RWPE2 (cell line): Measurements from ENCODE around the gene TIGD6.
A peak's percentile ranks its signal among the peaks of the same experiment; 100 is the strongest.

ENCODE experiments used
- ATAC-seq: fragments of 200-7000 bp; cut with Tn5 transposase; 3 replicates; pipeline ENCODE4 v1.9.1; 2021; ENCODE audit warnings: low read depth
- DNase-seq: peaks from one replicate; pipeline ENCODE4 v3.0.0-alpha.2; 2020; ENCODE audit warnings: low spot score
- H3K27ac ChIP-seq: fragments of 450-650 bp; 2 replicates; pipeline ENCODE4 v1.5.1; 2017; ENCODE audit warnings: mild to moderate bottlenecking; ENCODE audit not compliant: poor library complexity, severe bottlenecking
- H3K27me3 ChIP-seq: fragments of 250-450 bp; sonication (Bioruptor Pico); 2 replicates; pipeline ENCODE4 v1.5.1; 2021; ENCODE audit warnings: mild to moderate bottlenecking, moderate library complexity; ENCODE audit not compliant: insufficient read depth, poor library complexity, severe bottlenecking
- H3K36me3 ChIP-seq: fragments of 250-450 bp; sonication (Bioruptor Pico); 2 replicates; pipeline ENCODE4 v1.5.1; 2020; ENCODE audit warnings: low read depth, mild to moderate bottlenecking, moderate library complexity
- H3K4me1 ChIP-seq: fragments of 250-450 bp; sonication (Bioruptor Pico); 2 replicates; pipeline ENCODE4 v1.5.1; 2021; ENCODE audit warnings: mild to moderate bottlenecking, moderate library complexity; ENCODE audit not compliant: insufficient read depth, poor library complexity, severe bottlenecking
- H3K4me3 ChIP-seq: fragments of 250-450 bp; sonication (Bioruptor Pico); 2 replicates; pipeline ENCODE4 v1.5.1; 2021; ENCODE audit warnings: mild to moderate bottlenecking, moderate library complexity; ENCODE audit not compliant: severe bottlenecking
- H3K9me3 ChIP-seq: fragments of 250-450 bp; sonication (Bioruptor Pico); 2 replicates; pipeline ENCODE4 v1.5.1; 2021; ENCODE audit warnings: mild to moderate bottlenecking, moderate library complexity; ENCODE audit not compliant: severe bottlenecking
- TF ChIP-seq, protein P1 (sequence below): fragments of 450-650 bp; IDR thresholded peaks from one replicate; pipeline ENCODE4 v1.5.1; 2017; ENCODE audit warnings: mild to moderate bottlenecking, moderate library complexity; ENCODE audit not compliant: poor library complexity, severe bottlenecking

TIGD6 gene

GRCh38 chr5:150043657-150044328 lies 43.3 kb upstream of the TIGD6 start:
- ATAC-seq (peak; percentile 21), DNase-seq (no peak)
- Histone ChIP-seq H3K4me3 (no peak overlapping the region), H3K9me3 (no peaks in the 10 kb centered on the region), H3K27me3 (no peaks in the 10 kb centered on the region), H3K27ac (peak overlapping the region; percentile 74), H3K4me1 (peaks cover 16% of the 10 kb centered on the region), H3K36me3 (peaks cover 98% of the 10 kb centered on the region)
- TF ChIP-seq, protein P1, sequence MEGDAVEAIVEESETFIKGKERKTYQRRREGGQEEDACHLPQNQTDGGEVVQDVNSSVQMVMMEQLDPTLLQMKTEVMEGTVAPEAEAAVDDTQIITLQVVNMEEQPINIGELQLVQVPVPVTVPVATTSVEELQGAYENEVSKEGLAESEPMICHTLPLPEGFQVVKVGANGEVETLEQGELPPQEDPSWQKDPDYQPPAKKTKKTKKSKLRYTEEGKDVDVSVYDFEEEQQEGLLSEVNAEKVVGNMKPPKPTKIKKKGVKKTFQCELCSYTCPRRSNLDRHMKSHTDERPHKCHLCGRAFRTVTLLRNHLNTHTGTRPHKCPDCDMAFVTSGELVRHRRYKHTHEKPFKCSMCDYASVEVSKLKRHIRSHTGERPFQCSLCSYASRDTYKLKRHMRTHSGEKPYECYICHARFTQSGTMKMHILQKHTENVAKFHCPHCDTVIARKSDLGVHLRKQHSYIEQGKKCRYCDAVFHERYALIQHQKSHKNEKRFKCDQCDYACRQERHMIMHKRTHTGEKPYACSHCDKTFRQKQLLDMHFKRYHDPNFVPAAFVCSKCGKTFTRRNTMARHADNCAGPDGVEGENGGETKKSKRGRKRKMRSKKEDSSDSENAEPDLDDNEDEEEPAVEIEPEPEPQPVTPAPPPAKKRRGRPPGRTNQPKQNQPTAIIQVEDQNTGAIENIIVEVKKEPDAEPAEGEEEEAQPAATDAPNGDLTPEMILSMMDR, result no peak

- H3K36me3 ChIP-seq, result peaks cover 98% of the 10 kb centered on the region
- TF ChIP-seq, protein P1, result no peak
- H3K27me3 ChIP-seq, result no peaks in the 10 kb centered on the region
- no peak overlapping the region for H3K27ac ChIP-seq
- ATAC-seq (no peak), DNase-seq (no peak)
- H3K4me3 ChIP-seq, result no peak overlapping the region
- H3K9me3 ChIP-seq, result no peaks in the 10 kb centered on the region
- H3K4me1 ChIP-seq, result peaks cover 16% of the 10 kb centered on the region
Measured at GRCh38 chr5:150042459-150042858, 42.0 kb upstream of the TIGD6 start.

DNA sequence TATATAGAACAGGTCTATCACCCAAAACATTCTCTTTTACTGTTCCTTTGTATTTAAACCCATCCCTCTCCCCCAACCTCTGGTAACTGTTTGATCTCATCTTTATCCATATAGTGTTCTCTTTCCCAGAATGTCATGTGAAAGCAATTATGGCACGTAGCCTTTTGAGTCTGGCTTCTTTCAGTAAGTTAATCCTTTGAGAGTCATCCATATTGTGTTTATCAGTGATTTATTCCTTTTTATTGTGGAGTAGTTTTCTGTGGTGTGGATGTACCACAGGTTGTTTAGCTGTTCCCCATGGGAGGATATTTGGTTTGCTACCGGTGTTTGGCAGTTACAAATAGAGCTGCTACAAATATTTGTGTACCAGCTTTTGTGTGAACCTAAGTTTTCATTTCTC lies 38.1 kb upstream of the TIGD6 start:
- peaks cover 96% of the 10 kb centered on the region for H3K36me3 ChIP-seq
- ATAC-seq, result no peak

DNA sequence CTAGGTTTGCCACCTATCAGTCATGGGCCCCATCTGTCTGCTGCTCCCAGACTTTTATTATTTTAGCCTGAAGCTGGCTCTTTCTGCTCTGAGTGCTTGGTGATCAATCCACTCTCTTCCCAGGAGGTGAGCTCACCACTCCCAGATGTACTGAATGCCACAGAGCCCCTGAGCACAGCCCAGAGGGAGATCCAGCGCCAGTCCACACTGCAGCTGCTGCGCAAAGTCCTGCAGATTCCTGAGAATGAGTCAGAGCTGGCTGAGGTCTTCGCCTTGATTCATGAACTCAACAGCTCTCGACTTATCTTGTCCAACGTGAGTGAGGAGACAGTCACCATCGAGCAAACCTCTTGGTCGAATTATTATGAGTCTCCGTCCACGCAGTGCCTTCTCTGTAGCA lies 36.1 kb upstream of the TIGD6 start:
- no peaks in the 10 kb centered on the region for H3K9me3 ChIP-seq
- H3K4me3 ChIP-seq, result no peak overlapping the region
- H3K27me3 ChIP-seq, result no peaks in the 10 kb centered on the region
- peaks cover 96% of the 10 kb centered on the region for H3K36me3 ChIP-seq
- ATAC-seq, result peak; percentile 100
- TF ChIP-seq, protein P1, result no peak
- H3K27ac ChIP-seq, result peak overlapping the region; percentile 59
- peak; percentile 93 for DNase-seq
- H3K4me1 ChIP-seq, result peaks cover 11% of the 10 kb centered on the region

More for the DNA sequence above, 38.1 kb upstream of the TIGD6 start:
- DNase-seq, result no peak
- no peaks in the 10 kb centered on the region for H3K27me3 ChIP-seq
- no peak overlapping the region for H3K27ac ChIP-seq
- H3K4me3 ChIP-seq, result no peak overlapping the region
- H3K9me3 ChIP-seq, result no peaks in the 10 kb centered on the region
- TF ChIP-seq, protein P1, result no peak
- peaks cover 15% of the 10 kb centered on the region for H3K4me1 ChIP-seq

GRCh38 chr5:150035139-150035895 lies 34.9 kb upstream of the TIGD6 start:
- no peak for DNase-seq
- Histone ChIP-seq H3K4me1 (peaks cover 11% of the 10 kb centered on the region), H3K9me3 (no peaks in the 10 kb centered on the region), H3K27ac (peak overlapping the region; percentile 59), H3K4me3 (no peak overlapping the region), H3K27me3 (no peaks in the 10 kb centered on the region), H3K36me3 (peaks cover 96% of the 10 kb centered on the region)
- no peak for ATAC-seq
- TF ChIP-seq, protein P1, result no peak
